ENCODE data around the gene SP140.

GRCh38 chr2:230246206-230246605, 20.7 kb downstream of the SP140 start:
- no peak for TF ChIP-seq EZH2 (IDR thresholded peaks at IDR 0.05; ENCODE audit: borderline replicate concordance, low read depth, low read length, poor library complexity, severe bottlenecking)
- TF ChIP-seq, protein P1, sequence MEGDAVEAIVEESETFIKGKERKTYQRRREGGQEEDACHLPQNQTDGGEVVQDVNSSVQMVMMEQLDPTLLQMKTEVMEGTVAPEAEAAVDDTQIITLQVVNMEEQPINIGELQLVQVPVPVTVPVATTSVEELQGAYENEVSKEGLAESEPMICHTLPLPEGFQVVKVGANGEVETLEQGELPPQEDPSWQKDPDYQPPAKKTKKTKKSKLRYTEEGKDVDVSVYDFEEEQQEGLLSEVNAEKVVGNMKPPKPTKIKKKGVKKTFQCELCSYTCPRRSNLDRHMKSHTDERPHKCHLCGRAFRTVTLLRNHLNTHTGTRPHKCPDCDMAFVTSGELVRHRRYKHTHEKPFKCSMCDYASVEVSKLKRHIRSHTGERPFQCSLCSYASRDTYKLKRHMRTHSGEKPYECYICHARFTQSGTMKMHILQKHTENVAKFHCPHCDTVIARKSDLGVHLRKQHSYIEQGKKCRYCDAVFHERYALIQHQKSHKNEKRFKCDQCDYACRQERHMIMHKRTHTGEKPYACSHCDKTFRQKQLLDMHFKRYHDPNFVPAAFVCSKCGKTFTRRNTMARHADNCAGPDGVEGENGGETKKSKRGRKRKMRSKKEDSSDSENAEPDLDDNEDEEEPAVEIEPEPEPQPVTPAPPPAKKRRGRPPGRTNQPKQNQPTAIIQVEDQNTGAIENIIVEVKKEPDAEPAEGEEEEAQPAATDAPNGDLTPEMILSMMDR (conservative IDR thresholded peaks at IDR 0.05; ENCODE audit: low read depth, low read length) = no peak
